HG02759 (cell line): ENCODE data around the gene TAGLN3.

Source experiments
- ATAC-seq: cut with Tn5 transposase; IDR thresholded peaks from one replicate; pipeline ENCODE4 v1.9.1; 2021; ENCODE audit warnings: mild to moderate bottlenecking, moderate library complexity; ENCODE audit not compliant: unreplicated experiment

TAGLN3 gene

GRCh38 chr3:111976254-111976653, 22.5 kb upstream of the TAGLN3 start:
- ATAC-seq, result no peak

GRCh38 chr3:111978583-111979433, 19.9 kb upstream of the TAGLN3 start, which contains the start of gene ABHD10:
Gene ABHD10, plus strand, starts transcription at chr3:111979026. Its CDS starts 36 bp downstream, at chr3:111979062.
- peak; percentile 97 for ATAC-seq

DNA sequence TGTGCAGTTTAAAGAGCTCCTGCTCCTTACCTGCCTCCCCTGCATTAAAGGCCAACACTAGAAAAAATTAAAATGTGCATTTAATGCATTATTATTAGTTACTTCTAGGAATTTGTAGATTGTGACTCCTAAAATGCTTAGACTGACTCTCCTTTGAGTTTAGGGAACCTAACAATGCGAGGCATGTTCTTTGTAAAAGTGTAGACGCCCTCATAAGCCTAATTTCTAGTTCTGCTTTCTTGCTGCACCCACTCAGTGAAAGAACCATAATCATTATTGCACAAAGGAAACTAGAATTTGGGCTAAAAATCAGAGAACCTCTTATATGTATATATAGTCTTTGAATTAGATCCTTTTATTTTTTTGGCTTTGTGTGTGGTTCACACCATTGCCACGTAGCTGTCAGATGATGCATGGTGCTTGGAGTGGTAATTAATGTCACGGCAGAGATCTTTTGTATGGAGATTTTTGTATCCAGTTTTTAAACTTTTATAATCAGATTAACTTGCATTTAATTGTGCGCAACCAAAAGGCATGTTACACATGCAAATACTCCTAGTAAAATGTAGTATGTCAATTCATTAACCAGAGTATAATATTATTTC, 19.2 kb upstream of the TAGLN3 start:
- ATAC-seq, result peak; percentile 29

DNA sequence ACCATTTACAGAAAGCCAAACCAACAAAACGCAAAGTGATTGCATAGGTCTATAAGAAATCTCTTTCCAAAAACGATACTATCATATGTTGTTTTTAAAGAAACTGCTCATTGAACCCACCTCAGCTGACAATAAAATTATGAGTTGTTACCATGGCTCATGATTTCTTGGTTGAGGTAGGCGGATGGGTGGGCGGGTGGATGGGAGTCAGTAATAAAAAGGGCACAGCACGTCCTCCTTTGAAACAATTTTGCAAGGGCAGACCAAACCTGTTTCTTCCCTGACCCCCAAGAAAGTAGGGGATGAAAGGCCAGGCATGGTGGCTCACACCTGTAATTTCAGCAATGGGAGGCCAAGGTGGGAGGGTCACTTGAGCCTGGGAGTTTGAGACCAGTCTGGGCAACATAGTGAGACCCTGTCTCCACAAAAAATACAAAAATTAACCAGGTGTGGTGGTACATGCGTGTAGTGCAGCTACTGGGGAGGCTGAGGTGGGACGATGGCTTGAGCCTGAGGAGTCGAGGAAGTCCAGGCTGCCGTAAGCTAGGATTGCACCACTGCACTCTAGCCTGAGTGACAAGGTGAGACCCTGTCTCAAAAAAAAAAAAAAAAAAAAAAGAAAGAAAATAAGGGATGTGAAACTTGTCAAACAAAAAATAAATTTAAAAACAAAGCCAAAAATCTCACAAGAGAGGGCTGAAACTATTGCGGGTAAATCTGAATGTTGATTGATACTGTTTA, 17.8 kb upstream of the TAGLN3 start:
- no peak for ATAC-seq

DNA sequence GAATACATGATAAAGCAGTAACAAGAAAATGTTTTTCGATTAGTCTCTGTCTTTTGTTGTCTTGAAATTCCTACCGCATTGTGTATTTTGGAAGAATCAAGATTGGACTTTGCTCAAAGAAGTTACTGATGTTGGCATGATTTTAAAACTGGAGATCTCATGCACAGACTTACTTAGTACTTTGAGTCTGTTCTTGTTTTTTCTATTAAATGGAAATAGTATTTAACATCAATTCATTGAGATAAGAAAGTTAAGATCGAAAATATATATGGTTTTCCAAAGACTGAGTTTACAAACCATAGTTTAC, 17.3 kb upstream of the TAGLN3 start:
- no peak for ATAC-seq

GRCh38 chr3:111984636-111985298, 14.0 kb upstream of the TAGLN3 start:
- ATAC-seq, result no peak

GRCh38 chr3:111986800-111987199, 11.9 kb upstream of the TAGLN3 start:
- no peak for ATAC-seq

- peak; percentile 95 for ATAC-seq
Observed at GRCh38 chr3:111989061-111989678, 9.6 kb upstream of the TAGLN3 start.

- ATAC-seq, result no peak
Observed at GRCh38 chr3:111993038-111993437, 5.7 kb upstream of the TAGLN3 start.

DNA sequence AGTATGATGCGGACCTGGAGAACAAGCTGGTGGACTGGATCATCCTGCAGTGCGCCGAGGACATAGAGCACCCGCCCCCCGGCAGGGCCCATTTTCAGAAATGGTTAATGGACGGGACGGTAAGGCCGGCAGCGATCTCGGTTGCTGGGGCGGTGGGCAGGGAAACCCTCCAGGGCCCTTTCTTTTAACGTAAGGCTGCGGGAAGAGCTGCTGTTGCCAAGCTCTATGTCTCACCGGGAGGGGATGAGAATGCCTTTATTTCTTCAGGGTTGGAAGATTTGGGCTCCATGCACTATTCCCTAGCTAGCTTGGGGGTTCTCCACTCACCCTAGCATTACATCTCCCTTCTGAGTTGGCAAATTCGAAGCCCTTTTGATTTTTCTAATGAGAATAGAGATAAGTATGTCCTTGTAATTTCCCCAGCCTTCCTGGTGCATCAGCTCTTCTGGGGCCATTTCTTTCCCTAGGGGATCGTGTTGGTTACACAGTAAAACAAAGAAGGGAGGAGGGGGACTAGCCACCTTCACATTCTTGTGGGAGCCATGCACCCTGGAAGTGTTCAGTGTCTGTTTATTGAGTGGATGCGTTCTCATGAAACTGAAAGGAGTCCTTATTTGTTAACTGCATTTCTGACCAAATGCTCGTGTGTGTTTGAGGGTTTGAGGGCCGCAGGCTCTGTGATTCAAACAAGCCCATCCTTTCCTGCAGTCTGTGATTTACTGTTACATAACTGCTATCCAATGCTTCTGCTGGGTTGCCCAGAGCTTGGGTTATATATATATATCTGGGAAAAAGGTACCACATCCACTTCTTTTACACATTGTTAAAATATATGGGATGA, 982 bp downstream of the TAGLN3 start:
- peak; percentile 23 for ATAC-seq

- no peak for ATAC-seq
Observed at GRCh38 chr3:112000367-112000771, 1.6 kb downstream of the TAGLN3 start.

GRCh38 chr3:112000966-112001365, 2.2 kb downstream of the TAGLN3 start:
- no peak for ATAC-seq

- no peak for ATAC-seq
Observed at GRCh38 chr3:112001526-112001925, 2.8 kb downstream of the TAGLN3 start.

GRCh38 chr3:112002096-112002971, 3.6 kb downstream of the TAGLN3 start:
- no peak for ATAC-seq

DNA sequence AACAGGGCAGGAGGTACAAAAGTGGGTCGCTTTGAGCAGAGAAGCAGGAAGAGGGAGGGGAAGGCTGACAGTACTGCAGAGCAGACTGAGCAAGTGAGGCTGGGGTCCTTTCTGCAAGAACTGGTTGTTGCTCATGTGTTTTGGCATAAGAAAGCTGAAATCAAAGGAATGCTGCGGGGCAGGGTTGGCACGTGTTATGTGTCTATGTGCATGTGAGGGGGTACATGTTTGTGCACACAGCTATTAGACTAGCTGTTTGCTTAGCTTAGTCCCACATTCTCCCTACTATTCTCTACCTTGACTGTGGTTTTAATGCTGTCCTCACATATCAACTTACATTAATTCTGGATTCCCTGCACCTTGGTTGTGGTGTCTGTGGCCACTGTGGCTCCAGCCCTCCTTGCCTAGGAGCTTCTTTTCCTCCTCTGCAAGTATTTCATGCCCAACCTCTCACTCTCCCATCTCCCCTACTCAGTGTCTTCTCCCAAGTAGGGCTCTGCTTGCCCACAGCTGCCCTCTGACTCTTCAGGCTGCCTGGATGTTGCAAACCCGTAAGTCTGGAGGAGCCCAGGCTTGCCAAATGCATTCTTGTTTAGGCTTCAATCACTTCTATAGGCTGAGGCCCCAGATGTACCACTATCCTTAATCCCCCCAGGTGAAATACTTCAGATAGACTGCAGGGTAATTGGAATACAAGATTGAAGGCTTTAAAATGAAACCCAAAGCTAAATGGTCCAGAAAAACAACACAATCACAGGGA, 4.8 kb downstream of the TAGLN3 start:
- no peak for ATAC-seq

DNA sequence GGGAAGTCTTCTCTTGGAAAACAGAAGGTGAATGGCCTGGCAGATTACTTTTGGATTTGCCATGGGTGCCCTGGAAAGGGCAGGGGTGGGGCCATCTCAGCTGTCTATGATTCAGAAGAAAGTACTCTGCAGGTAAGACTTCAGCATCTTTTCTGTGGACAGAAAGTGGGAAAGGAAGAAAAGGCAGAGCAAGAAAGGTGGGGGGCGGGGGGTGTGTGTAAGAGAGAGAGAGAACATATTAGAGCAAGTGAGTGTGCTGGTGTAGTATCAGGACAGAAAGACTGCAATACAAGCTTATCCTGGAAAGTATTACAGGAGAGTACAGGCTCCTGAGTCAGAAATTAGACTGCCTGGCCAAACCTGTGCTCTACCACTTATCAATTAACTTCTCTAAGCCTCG, 5.5 kb downstream of the TAGLN3 start:
- no peak for ATAC-seq

DNA sequence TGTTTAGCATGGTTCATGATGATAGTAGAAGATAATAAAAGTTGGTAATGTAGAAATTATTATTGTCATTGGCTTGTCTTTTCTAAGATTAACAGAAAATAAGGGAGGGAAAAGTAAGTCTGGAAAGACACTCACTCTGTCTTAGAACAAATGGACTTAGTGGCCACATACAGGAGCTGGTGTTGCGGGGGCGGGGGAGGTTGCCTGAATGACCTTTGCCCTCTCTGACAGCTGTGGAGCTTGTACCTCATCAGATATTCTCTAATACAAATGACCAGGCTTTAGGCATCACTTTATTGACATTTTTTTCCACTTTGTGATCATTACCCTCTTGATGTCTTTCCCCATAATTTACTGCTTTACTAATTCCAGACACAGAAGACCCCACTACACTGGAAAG, 5.9 kb downstream of the TAGLN3 start:
- no peak for ATAC-seq

- no peak for ATAC-seq
Observed at GRCh38 chr3:112005091-112005672, 6.5 kb downstream of the TAGLN3 start.
